ENCODE data around the gene SRI.
"Not testable (repeated sequence)": the region's sequence is repeated elsewhere in the genome, so short reads cannot be mapped to it uniquely, and the experiment has no call there.

SRI gene

DNA sequence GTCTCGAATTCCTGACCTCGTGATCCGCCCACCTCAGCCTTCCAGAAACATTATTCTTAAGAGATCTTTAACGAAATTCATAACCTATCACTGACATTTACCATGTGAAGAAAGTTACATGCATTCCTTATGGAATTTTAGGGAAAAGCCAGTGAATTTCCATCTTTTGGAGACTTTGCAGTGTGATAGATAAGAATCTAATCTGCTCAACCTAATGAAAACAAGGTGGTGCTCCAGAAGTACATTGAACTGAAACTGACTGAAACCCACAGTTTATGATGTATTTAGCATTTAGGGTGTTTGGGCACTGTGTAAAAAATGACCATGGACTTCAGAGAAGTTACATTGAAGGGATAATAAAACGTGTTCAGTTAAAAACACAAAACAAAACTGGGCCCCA lies 43.6 kb downstream of the SRI start:
- H3K27ac Mint-ChIP-seq: no peak overlapping the region
- H3K4me1 Mint-ChIP-seq (ENCODE audit: low read depth): peaks cover 2% of the 10 kb centered on the region
- no peak overlapping the region for H3K4me3 Mint-ChIP-seq
- peaks cover 5% of the 10 kb centered on the region for H3K27me3 Mint-ChIP-seq (ENCODE audit: low read depth)
- no peaks in the 10 kb centered on the region for H3K9me3 Mint-ChIP-seq
- H3K36me3 Mint-ChIP-seq (ENCODE audit: low read depth): no peaks in the 10 kb centered on the region

- Mint-ChIP-seq H3K4me3 (no peak overlapping the region), H3K9me3 (no peaks in the 10 kb centered on the region), H3K27me3 (ENCODE audit: low read depth) (no peaks in the 10 kb centered on the region), H3K36me3 (ENCODE audit: low read depth) (no peaks in the 10 kb centered on the region), H3K27ac (no peak overlapping the region), H3K4me1 (ENCODE audit: low read depth) (peaks cover 2% of the 10 kb centered on the region)
Observed at GRCh38 chr7:88172842-88173241, 47.0 kb downstream of the SRI start.

DNA sequence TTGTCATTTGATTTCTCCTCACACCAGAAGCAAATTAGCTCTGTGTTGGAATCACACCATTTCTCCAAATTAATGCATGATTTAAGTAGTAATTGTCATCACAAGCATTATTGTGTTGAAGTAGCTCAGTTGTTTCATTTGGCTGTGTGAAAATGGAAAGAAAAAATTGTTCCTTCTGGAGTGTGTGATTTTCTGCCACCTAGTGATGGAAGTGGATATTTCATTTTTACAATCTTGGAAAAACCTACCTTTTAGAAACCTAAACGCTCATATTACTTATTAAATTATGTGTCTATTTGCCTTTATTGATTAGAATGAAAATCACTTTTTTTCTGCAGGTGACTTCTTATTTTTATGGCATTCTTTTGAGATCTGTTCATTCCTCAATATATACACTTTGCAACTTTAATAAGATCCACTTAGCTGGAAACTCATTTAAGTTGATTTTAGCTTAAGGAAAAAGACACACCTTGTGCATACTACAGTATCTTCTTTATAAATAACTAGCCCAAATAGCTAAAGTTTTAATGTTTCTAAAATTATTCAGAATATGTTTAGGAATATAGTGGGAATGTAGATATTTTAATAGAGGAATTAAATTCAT lies 50.0 kb downstream of the SRI start:
- Mint-ChIP-seq H3K27ac (no peak overlapping the region), H3K4me3 (no peak overlapping the region), H3K9me3 (no peaks in the 10 kb centered on the region), H3K4me1 (ENCODE audit: low read depth) (peaks cover 2% of the 10 kb centered on the region), H3K36me3 (ENCODE audit: low read depth) (no peaks in the 10 kb centered on the region), H3K27me3 (ENCODE audit: low read depth) (no peaks in the 10 kb centered on the region)

- H3K9me3 Mint-ChIP-seq: no peaks in the 10 kb centered on the region
- no peaks in the 10 kb centered on the region for H3K4me1 Mint-ChIP-seq (ENCODE audit: low read depth)
- H3K4me3 Mint-ChIP-seq: no peak overlapping the region
- H3K36me3 Mint-ChIP-seq (ENCODE audit: low read depth): no peaks in the 10 kb centered on the region
- no peaks in the 10 kb centered on the region for H3K27me3 Mint-ChIP-seq (ENCODE audit: low read depth)
- H3K27ac Mint-ChIP-seq: no peak overlapping the region
Observed at GRCh38 chr7:88167721-88168120, 52.1 kb downstream of the SRI start.

DNA sequence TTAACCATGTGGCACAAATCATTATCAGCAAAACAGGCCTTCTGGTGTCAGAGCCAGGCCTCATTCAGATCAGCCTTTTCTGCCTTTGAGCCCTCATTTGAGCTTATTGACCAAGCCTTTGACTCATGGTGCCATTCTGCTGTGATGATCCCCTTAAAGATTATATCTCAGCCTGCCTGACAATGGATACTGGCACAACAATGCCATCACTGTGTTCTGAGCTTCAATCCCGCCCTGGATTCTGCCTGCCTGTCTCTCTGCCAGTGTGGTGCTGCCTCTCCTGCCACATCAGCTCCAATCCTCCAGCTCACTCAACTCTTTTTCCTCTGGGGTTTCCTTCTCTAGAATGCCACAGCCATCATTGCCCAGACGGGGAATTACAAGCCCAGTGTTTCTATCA lies 52.6 kb downstream of the SRI start:
- Mint-ChIP-seq H3K36me3 (ENCODE audit: low read depth) (no peaks in the 10 kb centered on the region), H3K27ac (no peak overlapping the region), H3K4me3 (no peak overlapping the region), H3K9me3 (no peaks in the 10 kb centered on the region), H3K4me1 (ENCODE audit: low read depth) (no peaks in the 10 kb centered on the region), H3K27me3 (ENCODE audit: low read depth) (no peaks in the 10 kb centered on the region)

- H3K4me1 Mint-ChIP-seq (ENCODE audit: low read depth): no peaks in the 10 kb centered on the region
- H3K4me3 Mint-ChIP-seq: no peak overlapping the region
- no peaks in the 10 kb centered on the region for H3K9me3 Mint-ChIP-seq
- no peaks in the 10 kb centered on the region for H3K36me3 Mint-ChIP-seq (ENCODE audit: low read depth)
- H3K27ac Mint-ChIP-seq: no peak overlapping the region
- H3K27me3 Mint-ChIP-seq (ENCODE audit: low read depth): no peaks in the 10 kb centered on the region
Observed at GRCh38 chr7:88165697-88166096, 54.1 kb downstream of the SRI start.

- H3K9me3 Mint-ChIP-seq: peaks cover 19% of the 10 kb centered on the region
- not testable (repeated sequence) for H3K36me3 Mint-ChIP-seq (ENCODE audit: low read depth); H3K27ac Mint-ChIP-seq; H3K27me3 Mint-ChIP-seq (ENCODE audit: low read depth); H3K4me1 Mint-ChIP-seq (ENCODE audit: low read depth); H3K4me3 Mint-ChIP-seq
Observed at GRCh38 chr7:88159741-88160140, 60.1 kb downstream of the SRI start.

GRCh38 chr7:88156356-88156755 lies 63.5 kb downstream of the SRI start:
- Mint-ChIP-seq H3K36me3 (ENCODE audit: low read depth) (no peaks in the 10 kb centered on the region), H3K27me3 (ENCODE audit: low read depth) (no peaks in the 10 kb centered on the region), H3K27ac (no peak overlapping the region), H3K9me3 (peaks cover 19% of the 10 kb centered on the region), H3K4me3 (no peak overlapping the region), H3K4me1 (ENCODE audit: low read depth) (no peaks in the 10 kb centered on the region)

DNA sequence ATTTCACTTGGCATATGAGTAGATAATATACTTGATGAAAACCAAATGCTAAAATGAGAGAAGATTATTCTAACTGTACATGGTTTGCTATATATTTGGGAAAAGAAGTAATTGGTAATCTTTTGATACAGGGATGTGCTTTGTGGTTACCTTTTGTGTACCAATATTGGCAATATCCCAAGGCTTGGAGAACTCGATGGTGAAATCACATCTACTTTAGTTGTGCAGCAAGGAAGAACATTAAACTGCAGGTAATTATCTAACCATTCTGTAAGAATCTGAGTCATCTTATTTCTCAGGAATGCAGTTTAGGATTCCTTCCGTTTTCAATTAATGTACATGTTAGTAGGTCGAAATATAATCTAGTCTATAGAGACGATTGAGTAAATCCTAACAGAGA lies 64.1 kb downstream of the SRI start:
- H3K36me3 Mint-ChIP-seq (ENCODE audit: low read depth): no peaks in the 10 kb centered on the region
- H3K4me1 Mint-ChIP-seq (ENCODE audit: low read depth): no peaks in the 10 kb centered on the region

More for the DNA sequence above, 64.1 kb downstream of the SRI start:
- no peak overlapping the region for H3K4me3 Mint-ChIP-seq
- no peak overlapping the region for H3K27ac Mint-ChIP-seq
- peaks cover 19% of the 10 kb centered on the region for H3K9me3 Mint-ChIP-seq
- no peaks in the 10 kb centered on the region for H3K27me3 Mint-ChIP-seq (ENCODE audit: low read depth)

Data from T-helper 1 cell treated with Interleukin-12 subunit alpha and Interleukin-12 subunit beta and Interleukin-4 antibody, amounts not matched to agents 30 μg/mL and 1 μg/mL, for 36 hours (primary cell).